Stimulated activated CD8-positive, alpha-beta memory T cell treated with anti-CD3 and anti-CD28 coated beads, Interleukin-12 subunit alpha, Interleukin-12 subunit beta, amount 100 ng/mL, for 24 hours (primary cell): ENCODE results near the gene HIPK4.
"Not testable (repeated sequence)": the region's sequence is repeated elsewhere in the genome, so short reads cannot be mapped to it uniquely, and the experiment has no call there.

Experiments
- DNase-seq: peaks from one replicate; pipeline ENCODE4 v3.0.0-alpha.2; 2020; ENCODE audit errors: extremely low read depth

The HIPK4 gene

DNA sequence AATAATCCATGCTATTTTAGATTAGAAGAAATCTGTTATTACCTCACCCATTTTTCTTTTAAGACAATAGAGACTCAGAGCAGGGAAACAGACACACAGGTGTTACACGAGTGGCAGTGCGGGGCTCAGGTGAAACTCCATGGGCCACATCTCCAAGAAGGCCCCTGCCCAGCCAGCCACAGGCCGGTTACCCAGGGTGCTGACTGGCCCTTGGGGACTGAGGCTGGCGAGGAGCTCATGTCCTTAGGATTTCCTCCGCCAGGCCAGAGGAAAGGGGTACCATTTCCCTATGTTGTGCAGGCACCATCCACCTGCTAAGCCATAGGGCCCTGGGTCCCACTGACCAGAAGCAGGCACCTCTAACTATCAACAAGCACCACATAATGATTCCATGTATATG lies 52.4 kb downstream of the HIPK4 start:
- DNase-seq: no peak

DNA sequence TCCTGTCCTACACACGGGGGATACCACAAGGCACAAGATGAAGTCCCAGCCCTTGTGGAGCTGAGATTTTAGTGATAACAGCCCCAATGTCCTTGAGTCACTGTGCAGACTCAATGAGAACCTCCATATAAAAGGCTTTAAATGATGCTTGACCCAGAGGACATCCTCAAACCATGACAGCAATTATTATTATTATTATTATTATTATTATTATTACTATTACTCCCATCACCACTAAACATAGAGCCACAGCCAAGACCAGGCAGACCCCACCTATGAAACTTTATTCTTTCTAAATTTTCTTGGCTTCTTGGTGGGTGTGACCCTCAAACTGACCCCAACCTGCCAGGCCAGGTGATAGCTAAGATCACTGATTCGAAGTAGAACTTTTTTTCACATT lies 52.9 kb downstream of the HIPK4 start:
- no peak for DNase-seq

DNA sequence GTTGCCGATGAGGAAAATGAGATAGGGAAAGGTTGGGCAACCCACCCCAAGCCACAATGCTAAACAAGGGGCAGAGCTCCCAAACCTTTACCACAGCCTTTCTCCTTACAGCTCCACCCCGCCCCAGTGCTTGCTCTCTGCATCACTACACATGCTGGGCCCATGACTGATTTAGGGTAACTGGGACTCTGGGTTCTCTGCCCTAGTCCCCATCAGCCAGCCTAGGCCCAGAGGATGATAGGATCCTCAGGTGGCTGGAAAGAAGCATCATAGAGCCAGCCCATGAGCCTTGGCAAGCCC lies 53.4 kb downstream of the HIPK4 start:
- no peak for DNase-seq

DNA sequence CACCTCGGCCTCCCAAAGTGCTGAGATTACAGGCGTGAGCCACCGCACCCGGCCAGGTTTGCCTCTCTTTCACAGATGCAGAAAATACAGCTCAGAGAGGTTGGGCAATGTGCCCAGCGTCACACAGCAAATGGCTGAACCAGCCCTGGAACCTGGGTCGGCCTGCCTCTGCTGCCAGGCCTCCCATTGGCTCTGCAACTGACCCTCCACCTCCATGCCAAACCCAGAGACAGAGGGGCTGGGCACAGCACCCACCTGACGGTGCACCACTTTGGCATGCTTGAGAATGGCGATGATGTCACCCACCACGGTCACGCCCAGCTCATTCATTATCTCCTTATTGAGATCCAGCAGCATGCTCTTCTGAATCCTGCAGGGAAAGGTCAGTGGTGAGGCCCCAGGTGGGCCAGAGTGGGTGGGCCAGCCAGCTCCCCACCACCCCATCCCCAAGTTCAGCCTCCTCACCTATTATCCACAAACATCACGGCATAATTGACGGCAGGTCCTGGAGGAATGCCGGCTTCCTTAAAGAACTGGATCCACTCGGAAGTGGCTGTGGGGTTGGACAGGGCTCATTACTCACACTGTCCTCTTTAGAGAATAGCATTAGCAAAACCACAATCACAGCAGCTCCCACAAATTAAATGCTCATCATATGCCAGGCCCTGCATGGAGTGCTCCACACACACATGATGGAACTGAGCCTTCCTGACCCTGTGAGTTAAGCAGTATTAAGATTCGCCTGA lies 54.0 kb downstream of the HIPK4 start:
- DNase-seq: no peak

GRCh38 chr19:40335101-40335500 lies 54.9 kb downstream of the HIPK4 start:
- no peak for DNase-seq

DNA sequence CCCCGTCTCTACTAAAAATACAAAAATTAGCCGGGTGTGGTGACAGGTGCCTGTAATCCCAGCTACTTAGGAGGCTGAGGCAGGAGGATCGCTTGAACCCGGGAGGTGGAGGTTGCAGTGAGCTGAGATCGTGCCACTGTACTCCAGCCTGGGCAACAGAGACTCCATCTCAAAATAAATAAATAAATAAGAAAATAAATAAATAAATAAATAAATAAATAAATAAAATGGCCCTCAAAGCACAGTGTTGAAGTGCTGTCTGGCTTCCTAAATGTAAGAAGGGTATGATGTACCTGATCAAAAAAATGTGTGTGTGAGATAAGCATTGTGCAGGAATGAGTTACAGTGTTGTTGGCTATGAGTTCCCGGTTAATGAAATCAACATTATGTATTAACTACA lies 56.9 kb downstream of the HIPK4 start:
- not testable (repeated sequence) for DNase-seq

DNA sequence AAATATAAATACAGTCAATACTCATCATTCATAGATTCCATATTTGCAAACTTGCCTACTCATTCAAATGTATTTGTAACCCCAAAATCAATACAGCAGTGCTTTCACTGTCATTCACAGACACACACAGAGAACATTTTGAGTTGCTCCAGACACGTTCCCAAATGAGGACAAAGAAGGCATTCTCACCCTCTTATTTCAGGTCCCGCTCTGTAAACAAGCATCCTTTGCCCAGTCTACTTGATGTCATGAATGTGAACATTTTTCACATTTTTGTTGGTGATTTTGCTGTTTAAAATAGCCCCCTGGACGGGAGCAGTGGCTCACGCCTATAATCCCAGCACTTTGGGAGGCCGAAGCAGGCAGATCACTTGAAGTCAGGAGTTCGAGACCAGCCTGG lies 57.3 kb downstream of the HIPK4 start:
- no peak for DNase-seq

DNA sequence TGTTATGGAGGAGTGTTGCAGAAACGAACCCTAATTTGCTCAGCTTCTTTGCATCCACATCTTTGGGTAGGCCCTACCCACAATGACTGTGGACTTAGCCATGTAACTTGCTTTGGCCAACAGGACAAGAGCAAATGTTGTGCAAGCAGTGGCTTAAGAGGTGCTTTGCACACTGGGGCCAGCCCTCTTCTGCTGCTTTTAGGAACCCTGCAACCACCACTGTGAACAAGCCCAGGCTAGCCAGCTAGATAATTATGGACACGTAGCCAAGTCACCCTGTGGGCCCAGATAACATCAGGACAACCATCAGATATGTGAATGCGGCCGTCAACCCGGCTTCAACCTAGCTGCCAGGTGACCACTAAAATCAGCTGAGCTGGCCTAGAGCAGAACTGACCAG lies 58.9 kb downstream of the HIPK4 start:
- DNase-seq: no peak
